K562 (cell line): ENCODE data around the gene GZMM.

Experiments used
- FOSL1 ChIP-seq: fragments of 200-800 bp; sonication (Bioruptor generic); conservative IDR thresholded peaks from 2 replicates; pipeline ENCODE4 v1.6.1; 2016; ENCODE audit warnings: missing genetic modification characterization, missing compliant biosample characterization
- GTF2E2 ChIP-seq: fragments of 200-800 bp; sonication (Bioruptor generic); IDR thresholded peaks from 2 replicates; pipeline ENCODE4 v1.6.1; 2016; ENCODE audit warnings: missing genetic modification characterization, missing compliant biosample characterization
- SAP30 ChIP-seq: fragments of 200-600 bp; sonication (generic); IDR thresholded peaks from 2 replicates; pipeline ENCODE4 v1.6.1; 2012; ENCODE audit warnings: borderline replicate concordance, low read depth, mild to moderate bottlenecking, moderate library complexity, low read length, control low read depth, inconsistent platforms; ENCODE audit not compliant: insufficient read depth, poor library complexity, severe bottlenecking
- SIN3A ChIP-seq, 2 experiments: fragments of 150-350 bp in 1 of 2; IDR thresholded peaks; 2 replicates each; pipeline ENCODE4 v1.6.1; 2011 to 2016; ENCODE audit warnings: borderline replicate concordance in 2 of 2, low read depth in 2 of 2, low read length in 2 of 2, mild to moderate bottlenecking in 2 of 2, moderate library complexity in 2 of 2; ENCODE audit not compliant: control insufficient read depth in 1 of 2
- TRIM28 ChIP-seq: fragments of 450-650 bp; IDR thresholded peaks from 2 replicates; pipeline ENCODE4 v1.6.1; 2017
- YY1 ChIP-seq, 3 experiments: IDR thresholded peaks; 2 replicates each; pipeline ENCODE4 v1.6.1; 2011; ENCODE audit warnings: low read length in 2 of 3, mild to moderate bottlenecking in 2 of 3, moderate library complexity in 2 of 3, borderline replicate concordance in 1 of 3, control low read depth in 1 of 3, low read depth in 1 of 3; ENCODE audit not compliant: insufficient read depth in 3 of 3, insufficient replicate concordance in 2 of 3, control insufficient read depth in 1 of 3, insufficient read length in 1 of 3; ENCODE audit errors: extremely low read depth in 1 of 3
- ZNF740 ChIP-seq, 3 experiments: fragments of 200-800 bp in 1 of 3; sonication (Bioruptor generic) in 1 of 3; sonication (generic) in 1 of 3; formaldehyde crosslinking in 1 of 3; IDR thresholded peaks; 2 replicates each; pipeline versions ENCODE4 v1.6.1 to v1.8.0; 2016 to 2022; ENCODE audit warnings: mild to moderate bottlenecking in 2 of 3, missing compliant biosample characterization in 2 of 3, missing genetic modification characterization in 2 of 3, missing genetic modification reagents in 1 of 3
- ZZZ3 ChIP-seq: fragments of 450-650 bp; IDR thresholded peaks from 2 replicates; pipeline ENCODE4 v1.6.1; 2016; ENCODE audit warnings: antibody characterized with exemption, mild to moderate bottlenecking, moderate library complexity
- TF ChIP-seq, protein P1 (sequence below): fragments of 250-450 bp; sonication (Bioruptor Pico); IDR thresholded peaks from 2 replicates; pipeline ENCODE4 v1.5.0; 2021

DNA sequence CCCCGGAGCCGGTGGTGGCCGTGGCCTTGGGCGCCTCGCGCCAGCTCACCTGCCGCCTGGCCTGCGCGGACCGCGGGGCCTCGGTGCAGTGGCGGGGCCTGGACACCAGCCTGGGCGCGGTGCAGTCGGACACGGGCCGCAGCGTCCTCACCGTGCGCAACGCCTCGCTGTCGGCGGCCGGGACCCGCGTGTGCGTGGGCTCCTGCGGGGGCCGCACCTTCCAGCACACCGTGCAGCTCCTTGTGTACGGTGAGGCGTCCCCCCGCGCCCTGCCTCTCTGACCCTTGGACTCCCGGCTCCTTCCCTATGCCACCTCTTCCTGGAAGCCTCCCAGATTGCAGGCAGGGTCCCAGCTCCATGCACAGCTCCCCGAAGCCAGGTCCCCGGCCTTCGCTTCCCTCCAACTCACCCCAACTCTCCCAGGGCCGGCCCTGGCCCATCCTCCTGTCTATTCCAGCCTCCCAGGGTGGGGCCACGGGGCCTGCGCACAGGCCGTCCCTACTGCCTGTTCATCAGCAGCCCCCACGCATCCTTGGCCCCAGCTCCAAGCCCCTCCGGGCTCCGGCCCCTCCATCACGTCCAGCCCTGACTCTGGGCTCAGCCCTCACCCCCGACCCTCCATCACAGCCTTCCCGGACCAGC is 45.9 kb upstream of the GZMM start:
- TF ChIP-seq FOSL1 (tag) = no peak
- TF ChIP-seq, protein P1, sequence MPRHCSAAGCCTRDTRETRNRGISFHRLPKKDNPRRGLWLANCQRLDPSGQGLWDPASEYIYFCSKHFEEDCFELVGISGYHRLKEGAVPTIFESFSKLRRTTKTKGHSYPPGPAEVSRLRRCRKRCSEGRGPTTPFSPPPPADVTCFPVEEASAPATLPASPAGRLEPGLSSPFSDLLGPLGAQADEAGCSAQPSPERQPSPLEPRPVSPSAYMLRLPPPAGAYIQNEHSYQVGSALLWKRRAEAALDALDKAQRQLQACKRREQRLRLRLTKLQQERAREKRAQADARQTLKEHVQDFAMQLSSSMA (CRISPR knock-in tag) = no peak
- no peak for TF ChIP-seq GTF2E2
- TF ChIP-seq ZZZ3 = no peak
- no peak for TF ChIP-seq TRIM28
- no peak for TF ChIP-seq SIN3A (IDR thresholded peaks at IDR 0.05; ENCODE audit: borderline replicate concordance in 2 of 2, control insufficient read depth in 1 of 2, low read depth in 2 of 2, low read length in 2 of 2)
- no peak for TF ChIP-seq YY1 (IDR thresholded peaks at IDR 0.05; ENCODE audit: borderline replicate concordance in 1 of 3, control insufficient read depth in 1 of 3, extremely low read depth in 1 of 3, insufficient read depth in 3 of 3, insufficient read length in 1 of 3, insufficient replicate concordance in 2 of 3, low read depth in 1 of 3, low read length in 2 of 3)
- TF ChIP-seq SAP30 = no peak
- TF ChIP-seq ZNF740 (CRISPR knock-in tag; IDR thresholded peaks at IDR 0.05) = no peak
- no peak for TF ChIP-seq ZNF740 (tag; IDR thresholded peaks at IDR 0.05)
